SK-N-SH (cell line): ENCODE data around the gene NPIPA5.
"Not testable (repeated sequence)": the region's sequence is repeated elsewhere in the genome, so short reads cannot be mapped to it uniquely, and the experiment has no call there.

Experiments
- CTCF ChIP-seq: fragments of 200-600 bp; sonication (generic); IDR thresholded peaks from 2 replicates; pipeline ENCODE4 v1.6.1; 2017; ENCODE audit warnings: antibody characterized with exemption, mild to moderate bottlenecking, moderate library complexity
- EP300 ChIP-seq, 2 experiments: IDR thresholded peaks; 2 replicates each; pipeline versions ENCODE4 v1.4.0 to v1.6.1; 2012; ENCODE audit warnings: borderline replicate concordance in 1 of 2, low read depth in 1 of 2, low read length in 1 of 2
- FOXJ3 ChIP-seq: sonication (generic); formaldehyde crosslinking; IDR thresholded peaks from 2 replicates; pipeline ENCODE4 v1.5.1; 2020; ENCODE audit warnings: mild to moderate bottlenecking, missing genetic modification reagents
- JUND ChIP-seq: IDR thresholded peaks from 2 replicates; pipeline ENCODE4 v1.4.0; 2012
- MXI1 ChIP-seq: IDR thresholded peaks from 2 replicates; pipeline ENCODE4 v1.6.1; 2012; ENCODE audit warnings: mild to moderate bottlenecking, low read depth, low read length, improper control_type of control experiment
- PBX3 ChIP-seq: IDR thresholded peaks from 2 replicates; pipeline ENCODE4; 2012
- POLR2AphosphoS5 ChIP-seq: IDR thresholded peaks from 2 replicates; pipeline ENCODE4 v1.6.1; 2012; ENCODE audit warnings: low read depth, low read length
- REST ChIP-seq: IDR thresholded peaks from 2 replicates; pipeline ENCODE4 v1.6.1; 2012; ENCODE audit warnings: mild to moderate bottlenecking, low read depth, low read length, moderate library complexity
- RFX5 ChIP-seq: IDR thresholded peaks from 2 replicates; pipeline ENCODE4 v1.6.1; 2012; ENCODE audit warnings: mild to moderate bottlenecking, improper control_type of control experiment, low read length
- SIN3A ChIP-seq: IDR thresholded peaks from 2 replicates; pipeline ENCODE4 v1.6.1; 2012; ENCODE audit warnings: low read depth, mild to moderate bottlenecking, low read length, moderate library complexity, borderline replicate concordance
- USF2 ChIP-seq: fragments of 150-350 bp; IDR thresholded peaks from 2 replicates; pipeline ENCODE4 v1.6.1; 2017; ENCODE audit warnings: antibody characterized with exemption, low read length, low read depth, borderline replicate concordance
- YY1 ChIP-seq: IDR thresholded peaks from 2 replicates; pipeline ENCODE4 v1.4.0; 2012; ENCODE audit warnings: low read depth, mild to moderate bottlenecking

GRCh38 chr16:15389916-15390315 lies 11.8 kb upstream of the NPIPA5 start:
- not testable (repeated sequence) for TF ChIP-seq PBX3; CTCF; REST; EP300 (IDR thresholded peaks at IDR 0.05; ENCODE audit: borderline replicate concordance in 1 of 2, low read depth in 1 of 2, low read length in 1 of 2); YY1; USF2; RFX5; JUND; POLR2AphosphoS5; FOXJ3; MXI1; SIN3A
